K562 (cell line): Measurements from ENCODE around the gene NUDT6. TPM values are rescaled to one million over a fixed set of nuclear protein-coding genes. Genes with fewer than 3 reads are reported as not detected.

Experiments
- CEBPG ChIP-seq, 3 experiments: fragments of 200-800 bp in 1 of 3; sonication (Bioruptor generic) in 1 of 3; sonication (generic) in 1 of 3; formaldehyde crosslinking in 1 of 3; IDR thresholded peaks in 2 of 3; conservative IDR thresholded peaks in 1 of 3; 2 replicates each; pipeline versions ENCODE4 v1.6.1 to v1.8.0; 2016 to 2022; ENCODE audit warnings: missing compliant biosample characterization in 2 of 3, missing genetic modification characterization in 2 of 3, mild to moderate bottlenecking in 1 of 3, missing genetic modification reagents in 1 of 3
- DPF2 ChIP-seq: fragments of 450-650 bp; IDR thresholded peaks from 2 replicates; pipeline ENCODE4 v1.6.1; 2016
- ERF ChIP-seq: fragments of 450-650 bp; formaldehyde crosslinking; IDR thresholded peaks from 2 replicates; pipeline ENCODE4 v1.4.0; 2020; ENCODE audit warnings: mild to moderate bottlenecking, mixed read lengths
- ESRRB ChIP-seq: fragments of 250-450 bp; sonication (Bioruptor Pico); IDR thresholded peaks from 2 replicates; pipeline ENCODE4 v1.5.0; 2020; ENCODE audit warnings: mild to moderate bottlenecking, moderate library complexity, borderline replicate concordance
- HCFC1 ChIP-seq: IDR thresholded peaks from 2 replicates; pipeline ENCODE4 v1.6.1; 2012; ENCODE audit warnings: low read depth, low read length, improper control_type of control experiment
- HDAC1 ChIP-seq, 2 experiments: fragments of 450-650 bp; IDR thresholded peaks; 2 replicates each; pipeline ENCODE4 v1.6.1; 2016 to 2017; ENCODE audit warnings: inconsistent platforms in 1 of 2, mild to moderate bottlenecking in 1 of 2, moderate library complexity in 1 of 2
- KDM4B ChIP-seq, 2 experiments: fragments of 450-650 bp in 1 of 2; sonication (generic) in 1 of 2; IDR thresholded peaks; 2 replicates each; pipeline ENCODE4 v1.6.1; 2016 to 2017; ENCODE audit warnings: borderline replicate concordance in 2 of 2, antibody characterized with exemption in 1 of 2, low read depth in 1 of 2, mild to moderate bottlenecking in 1 of 2
- KLF10 ChIP-seq: fragments of 250-450 bp; sonication (Bioruptor Pico); IDR thresholded peaks from 2 replicates; pipeline ENCODE4 v1.6.1; 2021; ENCODE audit warnings: matching md5 sums
- LCOR ChIP-seq: sonication (generic); formaldehyde crosslinking; IDR thresholded peaks from 2 replicates; pipeline ENCODE4 v1.8.0; 2022; ENCODE audit warnings: mild to moderate bottlenecking, missing genetic modification reagents
- MYNN ChIP-seq, 2 experiments: sonication (generic); formaldehyde crosslinking in 1 of 2; IDR thresholded peaks; 2 replicates each; pipeline versions ENCODE4 v1.5.0 to v1.6.1; 2016 to 2020; ENCODE audit warnings: antibody characterized with exemption in 1 of 2, missing genetic modification reagents in 1 of 2
- POLR3A ChIP-seq: IDR thresholded peaks from 2 replicates; pipeline ENCODE4 v1.6.1; 2011; ENCODE audit warnings: borderline replicate concordance, mild to moderate bottlenecking, moderate library complexity; ENCODE audit not compliant: insufficient read length, insufficient read depth; ENCODE audit errors: extremely low read depth
- RUNX1 ChIP-seq: sonication (generic); IDR thresholded peaks from 2 replicates; pipeline ENCODE4 v1.6.1; 2016; ENCODE audit warnings: antibody characterized with exemption, low read depth
- SMARCE1 ChIP-seq: fragments of 450-650 bp; IDR thresholded peaks from 2 replicates; pipeline ENCODE4 v1.7.1; 2016; ENCODE audit warnings: mild to moderate bottlenecking
- SNIP1 ChIP-seq: fragments of 450-650 bp; IDR thresholded peaks from 2 replicates; pipeline ENCODE4 v1.7.1; 2017; ENCODE audit warnings: low read depth, mild to moderate bottlenecking
- SRSF3 ChIP-seq: fragments of 200-400 bp; formaldehyde crosslinking; IDR thresholded peaks from 2 replicates; pipeline ENCODE4 v1.6.1; 2016; ENCODE audit warnings: mild to moderate bottlenecking, low read length, moderate library complexity; ENCODE audit not compliant: insufficient read depth
- TRIM25 ChIP-seq: fragments of 450-650 bp; IDR thresholded peaks from 2 replicates; pipeline ENCODE4 v1.7.0; 2016; ENCODE audit warnings: borderline replicate concordance
- ZNF184 ChIP-seq: sonication (generic); formaldehyde crosslinking; IDR thresholded peaks from 2 replicates; pipeline ENCODE4 v1.5.0; 2020; ENCODE audit warnings: missing genetic modification reagents
- polyA plus RNA-seq, 8 experiments: library from polyadenylated mRNA; depleted of rRNA in 4 of 8; stranded (reverse) in 5 of 8; unstranded in 3 of 8; fragments of >200 nt; fragmentation: Nextera tagmentation in 2 of 8; fragmentation: Illumina TruSeq in 1 of 8; extraction: Ambion mirVana in 2 of 8; extraction: Trizol in 1 of 8; gene quantifications; 2 replicates each; pipeline versions ENCODE4 v1.2.1 to v1.2.3, GENCODE V29; 2011 to 2014; ENCODE audit warnings: inconsistent platforms in 1 of 8, missing spikeins in 1 of 8
- total RNA-seq, 7 experiments: library from RNA; depleted of rRNA in 6 of 7; stranded (reverse); fragments of >200 nt in 6 of 7; fragmentation: Illumina TruSeq in 2 of 7; extraction: Trizol in 2 of 7; gene quantifications; 2 replicates each; pipeline versions ENCODE4 v1.2.1 to v1.2.3, GENCODE V29; 2011 to 2021; ENCODE audit warnings: low replicate concordance in 1 of 7
- TF ChIP-seq, protein P1 (sequence below), 2 experiments: fragments of 450-650 bp in 1 of 2; sonication (generic) in 1 of 2; formaldehyde crosslinking in 1 of 2; IDR thresholded peaks in 1 of 2; conservative IDR thresholded peaks in 1 of 2; 2 replicates each; pipeline versions ENCODE4 v1.6.1 to v1.8.1; 2016 to 2023; ENCODE audit warnings: mild to moderate bottlenecking in 2 of 2, moderate library complexity in 2 of 2, inconsistent platforms in 1 of 2, missing genetic modification reagents in 1 of 2
- TF ChIP-seq, protein P2 (sequence below): sonication (generic); formaldehyde crosslinking; IDR thresholded peaks from 2 replicates; pipeline ENCODE4 v1.8.0; 2023; ENCODE audit warnings: mild to moderate bottlenecking, missing genetic modification reagents

The NUDT6 gene
- total and polyA plus RNA-seq, 9 of the 15 experiments (the other 6 are each of a cell fraction or from before 2014, with no cell fraction given): 9.4 to 18.1 (median 13.4) TPM

- TF ChIP-seq TRIM25 (no peak), SRSF3 (no peak), MYNN (IDR thresholded peaks at IDR 0.05) (0 out of 2 replicates have a peak, but pooled peaks have one; percentile 12), MYNN (CRISPR knock-in tag; IDR thresholded peaks at IDR 0.05) (no peak), HDAC1 (IDR thresholded peaks at IDR 0.05) (peak in 1 of 2 experiments; percentile 89; a peak in 2 of 4 replicates), SNIP1 (no peak), ESRRB (CRISPR knock-in tag) (no peak), ZNF184 (CRISPR knock-in tag) (no peak), HCFC1 (peak; percentile 73), POLR3A (no peak), KDM4B (IDR thresholded peaks at IDR 0.05; ENCODE audit: borderline replicate concordance in 2 of 2, low read depth in 1 of 2) (no peak), ERF (CRISPR knock-in tag) (no peak), KLF10 (CRISPR knock-in tag) (no peak), CEBPG (CRISPR knock-in tag; IDR thresholded peaks at IDR 0.05) (no peak), CEBPG (tag; conservative IDR thresholded peaks at IDR 0.05 in 1 of 2, IDR thresholded peaks at IDR 0.05 in 1 of 2) (no peak), LCOR (CRISPR knock-in tag) (peak; percentile 66; the same call in 1 of the 2 replicates), DPF2 (0 out of 2 replicates have a peak, but pooled peaks have one; percentile 30), RUNX1 (0 out of 2 replicates have a peak, but pooled peaks have one; percentile 44), SMARCE1 (no peak)
- TF ChIP-seq, protein P1, sequence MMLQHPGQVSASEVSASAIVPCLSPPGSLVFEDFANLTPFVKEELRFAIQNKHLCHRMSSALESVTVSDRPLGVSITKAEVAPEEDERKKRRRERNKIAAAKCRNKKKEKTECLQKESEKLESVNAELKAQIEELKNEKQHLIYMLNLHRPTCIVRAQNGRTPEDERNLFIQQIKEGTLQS (IDR thresholded peaks at IDR 0.05): no peak
- TF ChIP-seq, protein P1 (CRISPR knock-in tag; conservative IDR thresholded peaks at IDR 0.05): peak; percentile 61
- TF ChIP-seq, protein P2, sequence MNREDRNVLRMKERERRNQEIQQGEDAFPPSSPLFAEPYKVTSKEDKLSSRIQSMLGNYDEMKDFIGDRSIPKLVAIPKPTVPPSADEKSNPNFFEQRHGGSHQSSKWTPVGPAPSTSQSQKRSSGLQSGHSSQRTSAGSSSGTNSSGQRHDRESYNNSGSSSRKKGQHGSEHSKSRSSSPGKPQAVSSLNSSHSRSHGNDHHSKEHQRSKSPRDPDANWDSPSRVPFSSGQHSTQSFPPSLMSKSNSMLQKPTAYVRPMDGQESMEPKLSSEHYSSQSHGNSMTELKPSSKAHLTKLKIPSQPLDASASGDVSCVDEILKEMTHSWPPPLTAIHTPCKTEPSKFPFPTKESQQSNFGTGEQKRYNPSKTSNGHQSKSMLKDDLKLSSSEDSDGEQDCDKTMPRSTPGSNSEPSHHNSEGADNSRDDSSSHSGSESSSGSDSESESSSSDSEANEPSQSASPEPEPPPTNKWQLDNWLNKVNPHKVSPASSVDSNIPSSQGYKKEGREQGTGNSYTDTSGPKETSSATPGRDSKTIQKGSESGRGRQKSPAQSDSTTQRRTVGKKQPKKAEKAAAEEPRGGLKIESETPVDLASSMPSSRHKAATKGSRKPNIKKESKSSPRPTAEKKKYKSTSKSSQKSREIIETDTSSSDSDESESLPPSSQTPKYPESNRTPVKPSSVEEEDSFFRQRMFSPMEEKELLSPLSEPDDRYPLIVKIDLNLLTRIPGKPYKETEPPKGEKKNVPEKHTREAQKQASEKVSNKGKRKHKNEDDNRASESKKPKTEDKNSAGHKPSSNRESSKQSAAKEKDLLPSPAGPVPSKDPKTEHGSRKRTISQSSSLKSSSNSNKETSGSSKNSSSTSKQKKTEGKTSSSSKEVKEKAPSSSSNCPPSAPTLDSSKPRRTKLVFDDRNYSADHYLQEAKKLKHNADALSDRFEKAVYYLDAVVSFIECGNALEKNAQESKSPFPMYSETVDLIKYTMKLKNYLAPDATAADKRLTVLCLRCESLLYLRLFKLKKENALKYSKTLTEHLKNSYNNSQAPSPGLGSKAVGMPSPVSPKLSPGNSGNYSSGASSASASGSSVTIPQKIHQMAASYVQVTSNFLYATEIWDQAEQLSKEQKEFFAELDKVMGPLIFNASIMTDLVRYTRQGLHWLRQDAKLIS (CRISPR knock-in tag): peak; percentile 75; the same call in 1 of the 2 replicates
Measured at GRCh38 chr4:122922877-122923511, 597 bp upstream of the NUDT6 start (continued).
